Activated CD8-positive, alpha-beta memory T cell treated with anti-CD3 and anti-CD28 coated beads, Interleukin-2, amount 50 U/mL, for 48 hours (primary cell): Measurements from ENCODE around the gene TMEM117.

Experiments
- DNase-seq: peaks from one replicate; pipeline ENCODE4 v3.0.0-alpha.2; 2020

The TMEM117 gene

GRCh38 chr12:43835656-43836474 lies at the start of gene TMEM117:
Gene TMEM117, plus strand, starts transcription at chr12:43836081.
- peak; percentile 80 for DNase-seq

GRCh38 chr12:43786899-43787693 lies 48.8 kb upstream of the TMEM117 start:
- no peak for DNase-seq

GRCh38 chr12:43789941-43790340 lies 45.9 kb upstream of the TMEM117 start:
- no peak for DNase-seq

GRCh38 chr12:43795716-43796280 lies 40.1 kb upstream of the TMEM117 start:
- DNase-seq: no peak

- DNase-seq: no peak
Observed at GRCh38 chr12:43797561-43798217, 38.2 kb upstream of the TMEM117 start.

- no peak for DNase-seq
Observed at GRCh38 chr12:43805149-43805859, 30.6 kb upstream of the TMEM117 start.

GRCh38 chr12:43805860-43806736 lies 29.8 kb upstream of the TMEM117 start, which contains the start of gene TWF1:
Gene TWF1, minus strand, starts transcription at chr12:43806317. Its CDS starts 72 bp downstream, at chr12:43806245.
- DNase-seq: peak; percentile 93

GRCh38 chr12:43806737-43807072 lies 29.2 kb upstream of the TMEM117 start:
- no peak for DNase-seq

GRCh38 chr12:43807386-43807785 lies 28.5 kb upstream of the TMEM117 start:
- DNase-seq: no peak

GRCh38 chr12:43812057-43812456 lies 23.8 kb upstream of the TMEM117 start:
- DNase-seq: no peak

GRCh38 chr12:43812926-43813325 lies 23.0 kb upstream of the TMEM117 start:
- DNase-seq: no peak

- DNase-seq: no peak
Observed at GRCh38 chr12:43815416-43815815, 20.5 kb upstream of the TMEM117 start.

GRCh38 chr12:43816168-43816567 lies 19.7 kb upstream of the TMEM117 start:
- no peak for DNase-seq

- no peak for DNase-seq
Observed at GRCh38 chr12:43824207-43824775, 11.6 kb upstream of the TMEM117 start.

GRCh38 chr12:43826681-43827080 lies 9.2 kb upstream of the TMEM117 start:
- no peak for DNase-seq

- DNase-seq: no peak
Observed at GRCh38 chr12:43827093-43827492, 8.8 kb upstream of the TMEM117 start.

GRCh38 chr12:43832463-43833168 lies 3.3 kb upstream of the TMEM117 start:
- no peak for DNase-seq

GRCh38 chr12:43835264-43835655 lies 621 bp upstream of the TMEM117 start:
- DNase-seq: no peak

- DNase-seq: no peak
Observed at GRCh38 chr12:43836475-43836989, 651 bp downstream of the TMEM117 start.

GRCh38 chr12:43840338-43840737 lies 4.5 kb downstream of the TMEM117 start:
- no peak for DNase-seq
